Measurements from ENCODE around the gene KRT74. TPM values are rescaled to one million over a fixed set of nuclear protein-coding genes. Genes with fewer than 3 reads are reported as not detected.
A peak's percentile ranks its signal among the peaks of the same experiment; 100 is the strongest.

Gene KRT74
- total and polyA plus RNA-seq, 2 of the 8 experiments (the other 6 are each of a cell fraction or from before 2014, with no cell fraction given) = not detected

- Histone ChIP-seq H4K8ac (ENCODE audit: extremely low read depth, insufficient read depth, low read length) (no peak overlapping the region), H3K4ac (replicated peaks; ENCODE audit: insufficient read length, low read depth, low read length) (no peak overlapping the region), H2AK5ac (ENCODE audit: low read depth, low read length) (no peak overlapping the region), H3K4me1 (replicated peaks in 1 of 4; ENCODE audit: control insufficient read depth in 3 of 4, insufficient read depth in 4 of 4, low read length in 3 of 4) (no peaks in the 10 kb centered on the region), H3K27ac (ENCODE audit: low read depth, low read length) (no peak overlapping the region), H4K91ac (replicated peaks; ENCODE audit: insufficient read length, low read length) (no peak overlapping the region), H4K5ac (ENCODE audit: insufficient read length, low read depth, low read length) (no peak overlapping the region), H3K79me1 (ENCODE audit: low read depth, low read length) (no peaks in the 10 kb centered on the region), H2BK120ac (replicated peaks; ENCODE audit: low read depth, low read length) (no peak overlapping the region), H2BK20ac (ENCODE audit: low read length) (no peak overlapping the region), H3K4me2 (ENCODE audit: insufficient read depth in 1 of 2, low read depth in 2 of 2, low read length in 2 of 2) (no peak overlapping the region), H2BK15ac (ENCODE audit: low read length) (no peak overlapping the region), H3K36me3 (ENCODE audit: control insufficient read depth in 2 of 4, insufficient read depth in 4 of 4, low read length in 3 of 4) (no peaks in the 10 kb centered on the region), H2AFZ (ENCODE audit: low read length) (no peak overlapping the region), H3K9ac (replicated peaks in 1 of 4; ENCODE audit: extremely low read depth in 1 of 4, low read depth in 3 of 4, low read length in 3 of 4) (no peak overlapping the region), H3K79me2 (ENCODE audit: control insufficient read depth in 1 of 2, insufficient read depth in 2 of 2, low read length in 2 of 2) (no peaks in the 10 kb centered on the region), H3K14ac (ENCODE audit: insufficient read length) (no peak overlapping the region), H2BK5ac (ENCODE audit: low read depth, low read length) (no peak overlapping the region), H4K20me1 (replicated peaks in 1 of 2; ENCODE audit: control insufficient read depth in 1 of 2, insufficient read depth in 2 of 2, low read length in 2 of 2) (no peaks in the 10 kb centered on the region), H3K4me3 (ENCODE audit: extremely low read depth in 1 of 4, insufficient read depth in 2 of 4, low read depth in 3 of 4, low read length in 4 of 4) (no peak overlapping the region), H3K23me2 (ENCODE audit: low read depth, low read length) (no peaks in the 10 kb centered on the region; the same call in 1 of the 2 replicates), H3K18ac (ENCODE audit: extremely low read depth, low read length) (no peak overlapping the region), H3K23ac (ENCODE audit: insufficient read length) (no peak overlapping the region), H2BK12ac (ENCODE audit: low read depth, low read length) (no peak overlapping the region), H3K56ac (replicated peaks; ENCODE audit: insufficient read length, low read depth, low read length) (no peak overlapping the region), H3K9me3 (ENCODE audit: insufficient read depth in 2 of 2, low read depth in 1 of 2, low read length in 1 of 2) (no peaks in the 10 kb centered on the region; a peak in 2 of 4 replicates), H3K27me3 (replicated peaks in 1 of 4; ENCODE audit: control insufficient read depth in 3 of 4, extremely low read depth in 1 of 4, insufficient read depth in 3 of 4, low read length in 3 of 4) (peaks cover 0 to 6% (median under 1%) of the 10 kb centered on the region in 4 experiments; a peak in 5 of 7 replicates)
- WGBS, 2 experiments (ENCODE audit: extremely low coverage in 1 of 2, insufficient coverage in 1 of 2, insufficient read length in 1 of 2, insufficient replicate concordance in 2 of 2, low coverage in 1 of 2, low lambda C conversion rate in 2 of 2, missing lambda C conversion rate in 1 of 2) = 67% methylated on average over 2 of the region's 2 CpGs; no CpG with 5 or more reads in 1 of the 2 experiments
- POLR2A ChIA-PET (ENCODE audit: partially characterized antibody) = no interaction called here
- DNase-seq (ENCODE audit: low read depth in 1 of 2, low spot score in 2 of 2) = peak in 1 of 2 experiments; percentile 11
- CTCF ChIA-PET (ENCODE audit: partially characterized antibody) = interaction anchor here (1.7 kb wide), 1 partner anchor 16 kb away, joined by 3 read pairs; no protein-coding TSS in a partner anchor
- TF ChIP-seq CEBPB (IDR thresholded peaks at IDR 0.05; ENCODE audit: low read depth, low read length) (no peak), TAF1 (IDR thresholded peaks at IDR 0.05; ENCODE audit: low read depth, low read length) (no peak)
- no peak for FAIRE-seq
Measured at GRCh38 chr12:52603314-52603713, 29.7 kb upstream of the KRT74 start.
